K562 (cell line): ENCODE results near the gene CTNNA3. TPM values are rescaled to one million over a fixed set of nuclear protein-coding genes. Genes with fewer than 3 reads are reported as not detected.

ENCODE experiments used
- ATAC-seq: fragments of 200-7000 bp; cut with Tn5 transposase; 3 replicates; pipeline ENCODE4 v1.9.1; 2020; ENCODE audit warnings: moderate library complexity
- BruUV-seq: library from RNA; stranded (reverse); fragments of 400-500 nt; replicated peaks from 2 replicates; lab custom pipeline; 2021; lab: Mats Ljungman, UMichigan
- CTCF ChIA-PET: fragments of 300-600 bp; formaldehyde crosslinking; extraction: SDS; loops from one replicate; lab custom pipeline; 2021; ENCODE audit warnings: low intra/inter-chr PET ratio; lab: Yijun Ruan, JAX
- POLR2A ChIA-PET: fragments of 300-600, 350-650 bp; sonication (Branson Sonifier 250); formaldehyde crosslinking; extraction: SDS; loops from one replicate; lab custom pipeline; 2021; ENCODE audit warnings: antibody characterized with exemption, inconsistent platforms; lab: Yijun Ruan, JAX
- DNase-seq, 4 experiments: peaks; one replicate each; pipeline versions ENCODE4 v3.0.0 to v3.0.0-alpha.2; 2011 to 2018; ENCODE audit warnings: low spot score in 3 of 4, mixed read lengths in 3 of 4; ENCODE audit errors: extremely low read depth in 1 of 4
- FAIRE-seq: peaks from 2 replicates; lab custom pipeline; 2011; peaks lifted over from hg19 to GRCh38; lab: Jason Lieb, UNC
- H2AFZ ChIP-seq: 2 replicates; pipeline ENCODE4 v1.6.0; 2011; ENCODE audit warnings: low read depth, low read length, control low read depth, inconsistent platforms
- H3K27ac ChIP-seq: fragments of 200-600 bp; 3 replicates; pipeline ENCODE4 v1.8.0; 2011; ENCODE audit warnings: low read depth, mild to moderate bottlenecking, control low read depth, inconsistent platforms, low read length, moderate library complexity, mixed read lengths; ENCODE audit errors: extremely low read depth
- H3K27me3 ChIP-seq, 2 experiments: fragments of 300-600 bp in 1 of 2; 2 replicates in 1 of 2; 3 replicates in 1 of 2; pipeline versions ENCODE4 v1.6.0 to v1.8.0; 2011; ENCODE audit warnings: inconsistent platforms in 2 of 2, low read length in 2 of 2, mild to moderate bottlenecking in 1 of 2, mixed read lengths in 1 of 2, moderate library complexity in 1 of 2; ENCODE audit not compliant: control insufficient read depth in 2 of 2, insufficient read depth in 2 of 2
- H3K36me3 ChIP-seq: fragments of 300-600 bp; 3 replicates; pipeline ENCODE4 v1.8.0; 2011; ENCODE audit warnings: mild to moderate bottlenecking, low read length, inconsistent platforms; ENCODE audit not compliant: control insufficient read depth, insufficient read depth
- H3K4me1 ChIP-seq, 2 experiments: fragments of 200-600 bp in 1 of 2; replicated peaks in 1 of 2; 2 replicates in 1 of 2; 3 replicates in 1 of 2; pipeline versions ENCODE4 v1.5.1 to v1.8.0; 2011; ENCODE audit warnings: inconsistent platforms in 2 of 2, low read length in 2 of 2, mild to moderate bottlenecking in 1 of 2, mixed read lengths in 1 of 2, moderate library complexity in 1 of 2; ENCODE audit not compliant: control insufficient read depth in 2 of 2, insufficient read depth in 2 of 2
- H3K4me2 ChIP-seq: 2 replicates; pipeline ENCODE4 v1.6.1; 2011; ENCODE audit warnings: low read length, control low read depth, inconsistent platforms, mixed read lengths; ENCODE audit not compliant: insufficient read depth
- H3K4me3 ChIP-seq: fragments of 200-600 bp; sonication (generic), shearing (Covaris generic); 2 replicates; pipeline ENCODE4 v1.5.1; 2016; ENCODE audit warnings: control low read depth, inconsistent platforms
- H3K79me2 ChIP-seq: fragments of 200-600 bp; 3 replicates; pipeline ENCODE4 v1.8.0; 2011; ENCODE audit warnings: low read length, inconsistent platforms; ENCODE audit not compliant: control insufficient read depth, insufficient read depth
- H3K9ac ChIP-seq, 2 experiments: 2 replicates each; pipeline versions ENCODE4 v1.6.0 to v1.6.1; 2011; ENCODE audit warnings: low read depth in 2 of 2, low read length in 2 of 2, control low read depth in 1 of 2, inconsistent platforms in 1 of 2, mild to moderate bottlenecking in 1 of 2, mixed read lengths in 1 of 2; ENCODE audit not compliant: insufficient read depth in 1 of 2
- H3K9me1 ChIP-seq: one replicate; pipeline ENCODE4 v1.6.0; 2011; ENCODE audit warnings: inconsistent platforms, mild to moderate bottlenecking, low read length, moderate library complexity; ENCODE audit not compliant: control insufficient read depth, insufficient read depth
- H3K9me3 ChIP-seq: replicated peaks from 2 replicates; pipeline ENCODE4 v1.5.1; 2011; ENCODE audit warnings: low read depth, low read length, inconsistent platforms; ENCODE audit not compliant: control insufficient read depth, insufficient read depth
- H4K20me1 ChIP-seq: replicated peaks from 2 replicates; pipeline ENCODE4 v1.6.1; 2011; ENCODE audit warnings: low read length, inconsistent platforms, mixed read lengths; ENCODE audit not compliant: control insufficient read depth, insufficient read depth
- DACH1 ChIP-seq: fragments of 450-650 bp; IDR thresholded peaks from 2 replicates; pipeline ENCODE4 v1.6.1; 2018; ENCODE audit not compliant: partially characterized antibody
- FOXK1 ChIP-seq: sonication (generic); formaldehyde crosslinking; IDR thresholded peaks from 2 replicates; pipeline ENCODE4 v1.8.0; 2022; ENCODE audit warnings: missing genetic modification reagents, mild to moderate bottlenecking, borderline replicate concordance
- FOXP1 ChIP-seq: sonication (generic); formaldehyde crosslinking; IDR thresholded peaks from 2 replicates; pipeline ENCODE4 v1.8.0; 2022; ENCODE audit warnings: mild to moderate bottlenecking, missing genetic modification reagents
- GABPB2 ChIP-seq: fragments of 250-450 bp; sonication (Bioruptor Pico); conservative IDR thresholded peaks from 2 replicates; pipeline ENCODE4 v1.5.1; 2021; ENCODE audit warnings: mild to moderate bottlenecking
- HNRNPK ChIP-seq: fragments of 200-400 bp; formaldehyde crosslinking; IDR thresholded peaks from one replicate; pipeline ENCODE4 v1.6.1; 2018; ENCODE audit warnings: mild to moderate bottlenecking, low read depth, low read length; ENCODE audit not compliant: poor library complexity, severe bottlenecking
- MTA3 ChIP-seq: fragments of 450-650 bp; formaldehyde crosslinking; IDR thresholded peaks from 2 replicates; pipeline ENCODE4 v1.6.1; 2017; ENCODE audit warnings: mild to moderate bottlenecking, borderline replicate concordance
- NFE2 ChIP-seq: IDR thresholded peaks from 2 replicates; pipeline ENCODE4 v1.6.1; 2014; ENCODE audit warnings: antibody characterized with exemption, low read depth
- PHF20 ChIP-seq: fragments of 450-650 bp; IDR thresholded peaks from 2 replicates; pipeline ENCODE4 v1.6.1; 2018; ENCODE audit not compliant: partially characterized antibody
- RBM25 ChIP-seq: fragments of 200-400 bp; formaldehyde crosslinking; IDR thresholded peaks from 2 replicates; pipeline ENCODE4 v1.6.1; 2018; ENCODE audit warnings: low read length, low read depth, moderate library complexity; ENCODE audit not compliant: severe bottlenecking
- TRIM28 ChIP-seq: fragments of 450-650 bp; IDR thresholded peaks from 2 replicates; pipeline ENCODE4 v1.6.1; 2017
- YY1 ChIP-seq, 3 experiments: IDR thresholded peaks; 2 replicates each; pipeline ENCODE4 v1.6.1; 2011; ENCODE audit warnings: low read length in 2 of 3, mild to moderate bottlenecking in 2 of 3, moderate library complexity in 2 of 3, borderline replicate concordance in 1 of 3, control low read depth in 1 of 3, low read depth in 1 of 3; ENCODE audit not compliant: insufficient read depth in 3 of 3, insufficient replicate concordance in 2 of 3, control insufficient read depth in 1 of 3, insufficient read length in 1 of 3; ENCODE audit errors: extremely low read depth in 1 of 3
- ZNF263 ChIP-seq: sonication (generic); formaldehyde crosslinking; IDR thresholded peaks from 2 replicates; pipeline ENCODE4 v1.8.0; 2022; ENCODE audit warnings: mild to moderate bottlenecking, missing genetic modification reagents, borderline replicate concordance
- ZNF354B ChIP-seq: fragments of 250-450 bp; sonication (Bioruptor Pico); IDR thresholded peaks from 2 replicates; pipeline ENCODE4 v1.4.0; 2020
- WGBS: fragments of 100-300 bp; shearing (Covaris generic); methylation state at CpG from one replicate; pipeline ENCODE4 v1.1.6; 2016; ENCODE audit warnings: low coverage, mixed read lengths; ENCODE audit not compliant: insufficient coverage; ENCODE audit errors: missing lambda C conversion rate; 5-methylcytosine and 5-hydroxymethylcytosine counted together
- in situ Hi-C: fragments of 300-500 bp; cut with MboI; formaldehyde crosslinking; loops from 4 replicates; pipeline ENCODE4 v1.15.0; 2018; ENCODE audit warnings: inconsistent platforms, mixed read lengths
- intact Hi-C: fragments of 100-400 bp; cut with micrococcal nuclease; formaldehyde crosslinking; loops from 2 replicates; pipeline ENCODE4 v1.14.2; 2022
- polyA plus RNA-seq, 8 experiments: library from polyadenylated mRNA; depleted of rRNA in 4 of 8; stranded (reverse) in 5 of 8; unstranded in 3 of 8; fragments of >200 nt; fragmentation: Nextera tagmentation in 2 of 8; fragmentation: Illumina TruSeq in 1 of 8; extraction: Ambion mirVana in 2 of 8; extraction: Trizol in 1 of 8; gene quantifications; 2 replicates each; pipeline versions ENCODE4 v1.2.1 to v1.2.3, GENCODE V29; 2011 to 2014; ENCODE audit warnings: inconsistent platforms in 1 of 8, missing spikeins in 1 of 8
- total RNA-seq, 7 experiments: library from RNA; depleted of rRNA in 6 of 7; stranded (reverse); fragments of >200 nt in 6 of 7; fragmentation: Illumina TruSeq in 2 of 7; extraction: Trizol in 2 of 7; gene quantifications; 2 replicates each; pipeline versions ENCODE4 v1.2.1 to v1.2.3, GENCODE V29; 2011 to 2021; ENCODE audit warnings: low replicate concordance in 1 of 7
- TF ChIP-seq, protein P1 (sequence below): sonication (generic); formaldehyde crosslinking; IDR thresholded peaks from 2 replicates; pipeline ENCODE4 v1.8.0; 2023; ENCODE audit warnings: missing genetic modification reagents, mild to moderate bottlenecking, borderline replicate concordance
- TF ChIP-seq, protein P2 (sequence below): fragments of 450-650 bp; IDR thresholded peaks from 2 replicates; pipeline ENCODE4 v1.6.1; 2018; ENCODE audit not compliant: partially characterized antibody

The CTNNA3 gene
- total and polyA plus RNA-seq, 9 of the 15 experiments (the other 6 are each of a cell fraction or from before 2014, with no cell fraction given): 0.04 TPM; not detected in 8

DNA sequence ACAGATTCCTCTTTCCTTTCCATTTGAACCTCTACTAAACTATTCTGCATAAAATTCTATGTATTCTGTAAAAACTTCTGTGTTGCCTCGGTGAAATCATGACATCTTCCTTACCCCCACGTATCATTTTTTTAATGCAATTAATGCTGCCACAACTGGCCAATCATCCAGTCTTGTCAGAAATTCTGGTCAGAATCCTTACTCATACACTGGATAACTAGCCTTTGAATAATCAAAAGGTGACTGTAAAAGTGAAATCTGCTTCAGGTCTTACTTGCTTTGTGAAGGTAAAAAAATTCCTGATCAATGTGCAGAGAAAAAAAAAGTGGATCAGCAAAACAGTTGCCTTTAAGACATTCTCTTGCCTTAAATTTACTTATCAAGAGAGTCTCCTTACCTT is 859.2 kb downstream of the CTNNA3 start:
- Histone ChIP-seq H2AFZ (no peak overlapping the region), H3K36me3 (no peaks in the 10 kb centered on the region), H3K27me3 (no peaks in the 10 kb centered on the region), H3K9me1 (no peaks in the 10 kb centered on the region), H3K4me2 (no peak overlapping the region), H3K4me3 (no peak overlapping the region), H3K27ac (no peak overlapping the region), H3K4me1 (no peaks in the 10 kb centered on the region), H3K9me3 (no peaks in the 10 kb centered on the region; the same call in 1 of the 2 replicates), H4K20me1 (no peaks in the 10 kb centered on the region), H3K9ac (no peak overlapping the region), H3K79me2 (no peaks in the 10 kb centered on the region)
- CTCF ChIA-PET: no interaction called here
- in situ Hi-C loops: no loop called here
- BruUV-seq: no TSS peak
- intact Hi-C loops: no loop called here
- no peak for DNase-seq
- WGBS: 0% methylated on average over 2 of the region's 2 CpGs
- POLR2A ChIA-PET: no interaction called here
- TF ChIP-seq DACH1: no peak
- TF ChIP-seq MTA3: no peak
- TF ChIP-seq, protein P1, sequence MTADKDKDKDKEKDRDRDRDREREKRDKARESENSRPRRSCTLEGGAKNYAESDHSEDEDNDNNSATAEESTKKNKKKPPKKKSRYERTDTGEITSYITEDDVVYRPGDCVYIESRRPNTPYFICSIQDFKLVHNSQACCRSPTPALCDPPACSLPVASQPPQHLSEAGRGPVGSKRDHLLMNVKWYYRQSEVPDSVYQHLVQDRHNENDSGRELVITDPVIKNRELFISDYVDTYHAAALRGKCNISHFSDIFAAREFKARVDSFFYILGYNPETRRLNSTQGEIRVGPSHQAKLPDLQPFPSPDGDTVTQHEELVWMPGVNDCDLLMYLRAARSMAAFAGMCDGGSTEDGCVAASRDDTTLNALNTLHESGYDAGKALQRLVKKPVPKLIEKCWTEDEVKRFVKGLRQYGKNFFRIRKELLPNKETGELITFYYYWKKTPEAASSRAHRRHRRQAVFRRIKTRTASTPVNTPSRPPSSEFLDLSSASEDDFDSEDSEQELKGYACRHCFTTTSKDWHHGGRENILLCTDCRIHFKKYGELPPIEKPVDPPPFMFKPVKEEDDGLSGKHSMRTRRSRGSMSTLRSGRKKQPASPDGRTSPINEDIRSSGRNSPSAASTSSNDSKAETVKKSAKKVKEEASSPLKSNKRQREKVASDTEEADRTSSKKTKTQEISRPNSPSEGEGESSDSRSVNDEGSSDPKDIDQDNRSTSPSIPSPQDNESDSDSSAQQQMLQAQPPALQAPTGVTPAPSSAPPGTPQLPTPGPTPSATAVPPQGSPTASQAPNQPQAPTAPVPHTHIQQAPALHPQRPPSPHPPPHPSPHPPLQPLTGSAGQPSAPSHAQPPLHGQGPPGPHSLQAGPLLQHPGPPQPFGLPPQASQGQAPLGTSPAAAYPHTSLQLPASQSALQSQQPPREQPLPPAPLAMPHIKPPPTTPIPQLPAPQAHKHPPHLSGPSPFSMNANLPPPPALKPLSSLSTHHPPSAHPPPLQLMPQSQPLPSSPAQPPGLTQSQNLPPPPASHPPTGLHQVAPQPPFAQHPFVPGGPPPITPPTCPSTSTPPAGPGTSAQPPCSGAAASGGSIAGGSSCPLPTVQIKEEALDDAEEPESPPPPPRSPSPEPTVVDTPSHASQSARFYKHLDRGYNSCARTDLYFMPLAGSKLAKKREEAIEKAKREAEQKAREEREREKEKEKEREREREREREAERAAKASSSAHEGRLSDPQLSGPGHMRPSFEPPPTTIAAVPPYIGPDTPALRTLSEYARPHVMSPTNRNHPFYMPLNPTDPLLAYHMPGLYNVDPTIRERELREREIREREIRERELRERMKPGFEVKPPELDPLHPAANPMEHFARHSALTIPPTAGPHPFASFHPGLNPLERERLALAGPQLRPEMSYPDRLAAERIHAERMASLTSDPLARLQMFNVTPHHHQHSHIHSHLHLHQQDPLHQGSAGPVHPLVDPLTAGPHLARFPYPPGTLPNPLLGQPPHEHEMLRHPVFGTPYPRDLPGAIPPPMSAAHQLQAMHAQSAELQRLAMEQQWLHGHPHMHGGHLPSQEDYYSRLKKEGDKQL (CRISPR knock-in tag): no peak
- TF ChIP-seq FOXP1: no peak
- TF ChIP-seq ZNF354B (CRISPR knock-in tag): no peak
- no peak for TF ChIP-seq GABPB2 (CRISPR knock-in tag)
- TF ChIP-seq FOXK1 (CRISPR knock-in tag): no peak
- no peak for TF ChIP-seq TRIM28
- TF ChIP-seq, protein P2, sequence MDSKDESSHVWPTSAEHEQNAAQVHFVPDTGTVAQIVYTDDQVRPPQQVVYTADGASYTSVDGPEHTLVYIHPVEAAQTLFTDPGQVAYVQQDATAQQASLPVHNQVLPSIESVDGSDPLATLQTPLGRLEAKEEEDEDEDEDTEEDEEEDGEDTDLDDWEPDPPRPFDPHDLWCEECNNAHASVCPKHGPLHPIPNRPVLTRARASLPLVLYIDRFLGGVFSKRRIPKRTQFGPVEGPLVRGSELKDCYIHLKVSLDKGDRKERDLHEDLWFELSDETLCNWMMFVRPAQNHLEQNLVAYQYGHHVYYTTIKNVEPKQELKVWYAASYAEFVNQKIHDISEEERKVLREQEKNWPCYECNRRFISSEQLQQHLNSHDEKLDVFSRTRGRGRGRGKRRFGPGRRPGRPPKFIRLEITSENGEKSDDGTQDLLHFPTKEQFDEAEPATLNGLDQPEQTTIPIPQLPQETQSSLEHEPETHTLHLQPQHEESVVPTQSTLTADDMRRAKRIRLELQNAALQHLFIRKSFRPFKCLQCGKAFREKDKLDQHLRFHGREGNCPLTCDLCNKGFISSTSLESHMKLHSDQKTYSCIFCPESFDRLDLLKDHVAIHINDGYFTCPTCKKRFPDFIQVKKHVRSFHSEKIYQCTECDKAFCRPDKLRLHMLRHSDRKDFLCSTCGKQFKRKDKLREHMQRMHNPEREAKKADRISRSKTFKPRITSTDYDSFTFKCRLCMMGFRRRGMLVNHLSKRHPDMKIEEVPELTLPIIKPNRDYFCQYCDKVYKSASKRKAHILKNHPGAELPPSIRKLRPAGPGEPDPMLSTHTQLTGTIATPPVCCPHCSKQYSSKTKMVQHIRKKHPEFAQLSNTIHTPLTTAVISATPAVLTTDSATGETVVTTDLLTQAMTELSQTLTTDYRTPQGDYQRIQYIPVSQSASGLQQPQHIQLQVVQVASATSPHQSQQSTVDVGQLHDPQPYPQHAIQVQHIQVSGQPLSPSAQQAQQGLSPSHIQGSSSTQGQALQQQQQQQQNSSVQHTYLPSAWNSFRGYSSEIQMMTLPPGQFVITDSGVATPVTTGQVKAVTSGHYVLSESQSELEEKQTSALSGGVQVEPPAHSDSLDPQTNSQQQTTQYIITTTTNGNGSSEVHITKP: no peak
- no peak for TF ChIP-seq RBM25
- TF ChIP-seq PHF20: no peak
- TF ChIP-seq ZNF263: no peak
- TF ChIP-seq HNRNPK: no peak
- no peak for TF ChIP-seq NFE2
- TF ChIP-seq YY1 (IDR thresholded peaks at IDR 0.05; ENCODE audit: borderline replicate concordance in 1 of 3, control insufficient read depth in 1 of 3, extremely low read depth in 1 of 3, insufficient read depth in 3 of 3, insufficient read length in 1 of 3, insufficient replicate concordance in 2 of 3, low read depth in 1 of 3, low read length in 2 of 3): no peak
- ATAC-seq: no peak
- no peak for FAIRE-seq
